Stimulated activated CD4-positive, alpha-beta T cell treated with anti-CD3 and anti-CD28 coated beads, Interleukin-4, amount 100 ng/mL, for 4 hours (primary cell): Measurements from ENCODE around the gene HOXA1.

Experiments used
- DNase-seq, 2 experiments: peaks; one replicate each; pipeline ENCODE4 v3.0.0-alpha.2; 2020

HOXA1 gene

DNA sequence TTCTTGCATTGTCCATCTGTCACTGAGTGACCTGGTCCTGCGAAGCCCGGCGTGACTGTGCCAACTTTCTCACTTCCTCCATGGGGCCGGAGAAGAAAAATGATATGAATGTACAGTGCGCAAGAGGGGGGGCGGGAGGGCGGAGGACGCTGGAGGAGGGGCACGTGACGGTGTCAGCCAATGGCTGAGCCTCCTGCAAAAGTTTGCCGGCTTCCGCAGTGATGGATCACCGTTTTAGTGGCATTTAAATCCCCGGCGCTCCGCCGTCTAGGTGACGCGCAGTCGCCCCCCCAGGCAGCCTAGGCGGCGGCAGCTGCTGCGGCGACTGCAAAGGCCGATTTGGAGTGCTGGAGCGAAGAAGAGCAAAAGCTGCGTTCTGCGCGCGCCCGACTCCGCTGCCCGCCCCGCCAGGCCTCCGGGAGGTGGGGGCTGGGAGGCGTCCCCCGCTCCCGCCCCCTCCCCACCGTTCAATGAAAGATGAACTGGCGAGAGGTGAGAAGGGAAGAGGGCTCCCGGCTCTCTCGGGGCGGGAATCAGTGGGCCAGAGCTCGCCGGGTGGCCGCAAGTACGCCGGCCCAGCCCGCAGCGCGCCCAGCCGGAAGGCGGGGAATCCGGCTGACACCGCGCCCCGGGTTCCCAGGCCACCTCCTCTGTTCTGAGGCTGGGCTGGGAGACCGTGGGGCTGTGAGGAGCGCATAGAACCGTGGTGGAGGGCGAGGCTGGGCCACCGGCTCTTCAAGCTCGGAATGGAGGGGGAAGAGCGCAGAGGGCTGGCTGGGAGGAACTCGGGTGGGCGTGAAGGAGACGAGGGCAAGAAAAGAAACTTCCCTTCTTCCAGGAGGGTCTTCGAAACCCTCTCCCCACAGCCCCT is at the start of gene HOXA1:
Gene HOXA1 (minus strand): TSS at position 104 of the 871 bp plus-strand sequence. CDS start 88 bp downstream, at position 16.
- peak; percentile 63 to 75 for DNase-seq

DNA sequence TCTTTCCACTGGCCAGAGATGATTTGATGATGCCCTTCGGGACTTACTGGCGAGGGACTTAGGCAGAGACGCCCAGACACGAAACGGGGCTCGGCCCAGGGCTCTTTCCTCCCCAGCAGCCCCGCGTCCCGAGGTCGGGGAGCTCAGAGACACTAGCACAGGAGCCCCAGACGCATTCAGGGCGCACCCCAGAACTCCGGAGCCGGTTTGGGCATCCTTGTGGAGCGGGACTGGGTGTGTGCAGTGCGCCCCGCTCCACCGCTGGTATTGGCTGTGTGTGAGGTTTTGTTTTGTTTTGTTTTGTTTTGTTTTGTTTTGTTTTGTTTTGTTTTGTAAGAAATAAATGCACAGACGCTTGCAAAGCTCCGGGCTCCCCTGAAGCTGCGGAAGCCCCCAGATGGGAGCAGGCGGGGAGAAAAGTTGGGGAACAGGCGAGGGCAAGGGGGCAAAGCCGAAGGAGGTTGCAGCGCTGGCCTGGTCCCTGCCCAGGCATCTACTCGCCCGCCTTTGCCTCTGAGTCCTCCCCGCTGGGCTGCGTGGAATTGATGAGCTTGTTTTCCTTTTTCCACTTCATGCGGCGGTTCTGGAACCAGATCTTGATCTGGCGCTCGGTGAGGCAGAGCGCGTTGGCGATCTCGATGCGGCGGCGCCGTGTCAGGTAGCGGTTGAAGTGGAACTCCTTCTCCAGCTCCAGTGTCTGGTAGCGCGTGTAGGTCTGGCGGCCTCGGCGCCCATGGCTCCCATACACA is 49.5 kb upstream of the HOXA1 start:
- no peak for DNase-seq

DNA sequence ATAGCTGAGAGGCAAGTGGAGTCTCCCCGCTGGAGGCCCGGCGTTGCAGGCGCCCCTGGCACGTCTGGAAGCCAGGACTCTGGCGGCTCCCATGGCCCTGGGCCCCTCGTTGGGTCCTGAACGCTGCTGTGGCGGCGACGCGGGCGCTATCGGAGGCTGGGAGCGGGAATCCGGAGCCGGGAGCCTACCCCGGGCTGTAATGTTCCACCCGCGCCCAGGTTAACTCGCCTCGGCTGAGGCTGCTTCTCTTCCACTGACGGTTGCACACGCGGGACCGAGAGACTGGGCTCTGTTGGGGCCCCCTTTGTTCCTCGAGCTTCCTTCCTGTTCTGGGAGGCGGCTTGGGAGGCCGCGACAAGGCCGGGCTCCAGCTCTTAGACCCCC is 49.0 kb upstream of the HOXA1 start:
- no peak for DNase-seq

DNA sequence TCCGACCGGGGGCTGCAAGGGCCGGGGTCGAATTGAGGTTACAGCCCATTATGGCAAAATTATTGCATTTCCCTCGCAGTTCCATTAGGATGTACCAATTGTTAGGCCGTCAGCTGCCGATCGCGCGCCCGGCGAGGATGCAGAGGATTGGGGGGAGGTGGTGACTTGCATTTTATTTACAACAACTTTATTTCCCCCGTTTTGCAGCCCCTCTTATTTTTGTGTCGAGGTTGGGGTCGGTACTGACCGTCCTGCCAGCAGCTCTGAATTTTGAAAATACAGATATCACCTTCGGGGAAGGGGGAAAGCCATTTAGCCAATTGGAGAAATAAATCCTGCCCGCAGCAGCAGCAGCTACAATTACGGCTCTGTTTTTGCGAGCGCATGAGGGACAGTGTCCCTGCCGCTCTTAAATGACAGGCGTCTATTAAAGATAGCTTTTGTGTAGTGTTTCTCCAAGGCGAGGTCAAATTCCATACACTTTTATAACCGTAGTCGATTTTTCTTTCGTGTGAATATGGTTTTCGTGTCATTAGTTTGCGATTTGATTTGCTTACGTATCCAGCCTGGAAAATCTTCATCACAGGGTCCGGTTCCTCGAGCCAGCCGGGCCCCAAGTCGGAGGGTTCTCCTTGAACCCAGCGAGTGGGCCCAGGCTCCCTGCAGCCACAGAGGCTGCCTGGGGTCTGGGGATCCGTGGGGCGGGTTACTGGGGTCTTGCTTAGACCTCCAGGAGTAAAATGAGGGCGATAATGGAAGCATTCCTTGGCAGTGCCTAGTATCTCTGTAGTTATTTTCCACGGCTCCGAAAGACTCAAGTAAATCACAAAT is 48.4 kb upstream of the HOXA1 start:
- no peak for DNase-seq

DNA sequence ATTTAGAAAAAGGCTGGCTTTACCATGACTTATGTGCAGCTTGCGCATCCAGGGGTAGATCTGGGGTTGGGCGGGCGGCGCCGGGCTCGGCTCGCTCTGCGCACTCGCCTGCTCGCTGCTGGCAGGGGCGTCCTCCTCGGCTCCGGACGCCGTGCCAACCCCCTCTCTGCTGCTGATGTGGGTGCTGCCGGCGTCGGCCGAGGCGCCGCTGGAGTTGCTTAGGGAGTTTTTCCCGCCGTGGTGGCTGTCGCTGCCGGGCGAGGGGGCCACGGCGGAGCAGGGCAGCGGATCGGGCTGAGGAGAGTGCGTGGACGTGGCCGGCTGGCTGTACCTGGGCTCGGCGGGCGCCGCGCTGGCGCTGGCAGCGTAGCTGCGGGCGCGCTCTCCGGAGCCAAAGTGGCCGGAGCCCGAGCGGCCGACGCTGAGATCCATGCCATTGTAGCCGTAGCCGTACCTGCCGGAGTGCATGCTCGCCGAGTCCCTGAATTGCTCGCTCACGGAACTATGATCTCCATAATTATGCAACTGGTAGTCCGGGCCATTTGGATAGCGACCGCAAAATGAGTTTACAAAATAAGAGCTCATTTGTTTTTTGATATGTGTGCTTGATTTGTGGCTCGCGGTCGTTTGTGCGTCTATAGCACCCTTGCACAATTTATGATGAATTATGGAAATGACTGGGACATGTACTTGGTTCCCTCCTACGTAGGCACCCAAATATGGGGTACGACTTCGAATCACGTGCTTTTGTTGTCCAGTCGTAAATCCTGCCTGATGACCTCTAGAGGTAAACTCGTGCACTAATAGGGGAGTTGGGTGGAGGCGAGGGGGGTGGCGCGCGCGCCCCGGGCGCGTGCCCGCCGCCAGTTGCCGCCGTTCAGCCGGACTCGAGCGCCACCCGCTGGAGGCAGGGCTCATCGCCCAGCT is 47.5 kb upstream of the HOXA1 start, which contains the start of gene HOXA5:
Gene HOXA5 (minus strand): TSS at position 659 of the 927 bp plus-strand sequence. CDS start 74 bp downstream, at position 585.
- no peak for DNase-seq

DNA sequence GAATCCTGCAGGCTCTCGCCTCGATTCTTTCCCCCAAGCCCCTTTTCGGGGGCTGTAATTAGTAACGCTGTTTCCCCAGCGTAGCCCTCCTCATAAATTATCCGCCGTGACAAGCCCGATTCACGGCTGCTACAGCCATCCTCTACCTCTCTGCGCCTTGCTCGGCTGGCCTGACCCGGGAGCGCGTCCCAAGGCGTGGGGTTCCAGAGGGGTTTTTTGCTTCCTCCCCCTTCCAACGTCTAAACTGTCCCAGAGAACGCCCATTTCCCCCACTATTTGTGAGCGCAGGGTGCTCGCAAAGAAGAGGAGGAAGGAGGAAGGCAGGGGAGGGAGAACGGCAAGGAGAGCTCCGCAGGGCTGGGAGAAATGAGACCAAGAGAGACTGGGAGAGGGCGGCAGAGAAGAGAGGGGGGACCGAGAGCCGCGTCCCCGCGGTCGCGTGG is 46.8 kb upstream of the HOXA1 start:
- no peak for DNase-seq

DNA sequence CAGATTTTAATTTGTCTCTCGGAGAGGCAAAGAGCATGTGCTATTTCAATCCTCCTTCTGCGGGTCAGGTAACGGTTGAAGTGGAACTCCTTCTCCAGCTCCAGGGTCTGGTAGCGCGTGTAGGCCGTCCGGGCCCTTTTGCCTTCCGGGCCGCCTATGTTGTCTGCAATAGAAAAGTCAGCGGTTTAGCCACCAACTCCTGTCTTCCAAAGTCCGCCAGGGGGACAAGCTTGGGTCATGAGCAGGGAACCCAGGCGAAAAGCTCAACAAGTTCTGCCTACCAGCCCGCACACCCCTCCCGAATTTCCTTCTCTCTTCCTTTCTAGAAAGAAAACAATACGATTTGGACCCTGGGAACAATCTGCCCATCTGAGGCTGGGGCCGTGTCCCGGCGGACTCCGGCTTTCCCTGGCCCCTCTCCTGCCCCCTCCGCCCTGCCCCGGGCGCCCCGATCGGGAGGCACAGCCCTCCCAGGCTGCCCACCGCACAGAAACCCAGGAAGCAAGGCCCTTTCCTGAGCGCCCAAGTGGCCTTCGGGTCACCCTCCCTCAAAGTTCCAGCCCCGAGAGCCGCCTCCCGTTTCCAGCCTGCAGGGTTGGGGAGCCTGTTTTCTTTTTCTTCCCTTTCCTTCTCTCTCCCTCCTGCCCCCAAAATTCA is 46.3 kb upstream of the HOXA1 start:
- no peak for DNase-seq

DNA sequence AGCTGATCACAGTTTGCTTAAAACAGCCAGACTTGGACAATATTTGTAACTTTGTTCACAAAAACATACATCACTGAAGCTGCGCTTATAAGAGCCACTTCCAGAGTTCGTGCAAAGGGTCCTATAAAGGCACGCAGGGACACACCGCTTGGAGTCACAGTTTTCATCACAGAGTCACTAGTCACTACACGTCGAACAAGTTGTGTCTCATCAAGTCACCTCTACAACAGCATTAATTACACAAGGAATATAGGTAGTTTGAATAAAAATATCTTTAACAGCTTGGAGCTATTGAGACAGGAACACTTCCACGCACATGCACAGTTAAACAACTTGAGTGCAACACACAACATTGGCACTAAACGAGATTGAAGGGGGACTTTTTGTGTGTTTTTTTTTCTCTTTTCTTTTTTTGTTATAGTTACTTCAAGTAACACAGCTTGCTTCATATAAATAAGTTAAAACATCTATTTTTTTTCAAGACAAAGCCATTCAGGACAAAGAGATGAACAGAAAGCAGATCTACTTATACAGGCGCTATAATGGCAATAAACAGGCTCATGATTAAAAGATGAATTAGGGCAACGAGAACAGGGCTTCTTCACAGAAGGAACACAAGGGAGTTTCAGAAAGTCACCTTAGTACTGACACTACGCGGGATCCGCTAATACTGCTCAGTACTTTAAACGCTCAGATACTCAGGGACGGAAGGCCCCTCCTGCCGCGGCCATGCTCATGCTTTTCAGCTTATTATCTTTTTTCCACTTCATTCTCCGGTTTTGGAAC is 45.5 kb upstream of the HOXA1 start:
- no peak for DNase-seq

DNA sequence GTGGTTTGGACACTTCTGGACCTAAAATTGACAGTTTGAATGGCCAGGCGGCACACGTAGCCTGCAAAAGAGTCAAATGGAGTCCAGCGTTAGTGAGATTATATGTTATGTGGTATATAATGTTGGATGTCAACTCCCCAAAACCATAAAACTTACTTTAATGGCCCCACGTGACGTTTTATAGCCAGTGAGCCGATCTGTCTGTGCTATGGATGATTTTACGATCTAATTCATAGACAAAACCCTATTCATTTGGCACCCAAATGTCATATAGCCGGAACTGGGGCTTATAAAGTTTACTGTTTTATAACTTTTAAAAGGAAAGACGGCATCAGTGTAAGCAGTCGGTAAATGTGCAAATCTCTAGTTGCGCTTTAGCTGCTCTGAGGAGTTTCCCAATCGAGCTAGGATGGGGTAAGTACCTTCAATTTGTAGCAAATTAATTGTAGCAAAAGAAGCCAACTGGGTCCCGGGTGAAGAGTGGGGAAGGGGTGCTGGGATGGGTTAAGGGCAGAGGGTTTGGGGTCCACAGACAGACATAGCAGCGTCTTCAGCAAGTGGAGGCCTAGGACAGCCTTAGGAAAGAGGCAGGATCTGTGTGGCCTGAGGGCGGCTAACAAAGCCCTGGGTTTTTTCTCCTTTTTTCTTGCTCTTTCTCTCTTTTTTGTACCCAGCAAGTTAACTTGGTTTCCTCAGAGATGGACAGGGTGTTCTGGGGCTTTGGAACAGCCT is 44.5 kb upstream of the HOXA1 start:
- no peak for DNase-seq

DNA sequence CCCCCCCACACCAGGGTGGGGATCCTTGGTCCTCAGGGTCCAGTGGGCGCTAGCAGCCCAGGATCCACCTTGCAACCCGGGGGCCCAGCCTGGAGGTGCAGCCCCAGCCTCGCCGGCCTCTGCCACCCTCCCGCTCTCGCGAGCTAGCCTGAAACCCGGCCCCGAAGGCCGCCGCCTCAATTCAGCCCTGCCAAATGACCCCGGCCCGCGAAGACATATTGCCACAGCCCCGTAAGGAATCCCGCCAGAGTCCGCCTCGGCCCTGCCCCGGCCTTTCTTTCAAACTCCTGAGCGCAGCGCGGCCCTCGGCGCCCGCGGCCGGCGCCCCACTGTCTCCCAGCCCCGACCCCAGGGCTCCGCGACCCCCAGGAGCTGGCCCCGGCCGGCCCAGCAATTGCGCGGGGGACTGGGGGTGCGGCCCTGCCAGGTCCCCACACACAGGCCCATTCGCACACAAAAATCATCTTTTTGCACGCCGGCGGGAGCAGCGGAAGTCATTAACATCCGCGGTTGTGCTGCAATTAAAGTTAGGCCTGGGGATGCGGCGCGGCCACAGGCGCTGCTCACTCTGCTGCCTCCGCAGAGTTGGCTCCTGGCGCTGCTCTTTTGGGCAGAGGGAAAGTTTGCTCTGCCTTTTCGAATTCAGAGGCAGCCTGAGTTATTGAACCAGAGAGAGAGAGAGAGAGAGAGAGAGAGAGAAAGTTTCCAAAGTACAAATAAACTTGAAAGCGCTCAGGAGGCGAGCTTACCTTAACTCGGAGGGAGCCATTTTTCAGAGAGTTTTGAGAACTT is 43.7 kb upstream of the HOXA1 start:
- no peak for DNase-seq

DNA sequence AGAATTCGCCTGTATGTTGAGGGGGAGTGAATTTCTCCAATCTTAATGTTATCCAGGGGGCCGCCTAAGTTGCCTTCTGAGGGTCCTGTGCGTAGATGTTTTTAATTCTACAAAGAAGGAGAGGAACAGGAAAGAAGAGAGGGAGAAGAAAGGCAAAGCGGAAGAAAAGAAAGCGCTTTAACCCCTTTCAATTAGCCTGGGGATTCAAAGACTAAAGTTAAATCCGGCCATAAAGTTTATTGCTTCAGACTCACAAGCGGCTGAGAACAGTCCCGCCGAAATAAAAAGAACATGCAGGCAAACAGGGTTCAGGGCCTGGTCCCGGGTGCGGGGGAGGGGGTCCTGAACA is 43.2 kb upstream of the HOXA1 start:
- DNase-seq, result no peak

DNA sequence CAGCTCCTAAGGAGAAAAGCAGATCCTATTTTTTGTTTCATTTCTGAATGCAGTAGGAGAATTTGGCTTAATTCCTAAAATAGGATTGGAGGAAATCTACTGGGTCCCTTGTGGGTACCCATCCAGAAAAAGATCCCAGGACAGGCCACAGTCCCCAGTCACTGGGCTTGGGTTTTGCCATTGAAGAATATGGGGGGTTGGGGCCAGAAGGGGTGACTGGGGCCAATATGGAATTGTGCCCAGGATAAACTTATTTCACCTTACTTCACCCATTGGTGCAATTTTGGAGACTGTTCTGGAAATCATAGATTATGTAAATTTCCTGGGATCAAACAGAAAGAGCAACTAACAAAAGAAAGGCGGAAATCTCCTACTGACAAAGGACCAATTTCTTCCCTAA is 42.7 kb upstream of the HOXA1 start:
- DNase-seq, result no peak

DNA sequence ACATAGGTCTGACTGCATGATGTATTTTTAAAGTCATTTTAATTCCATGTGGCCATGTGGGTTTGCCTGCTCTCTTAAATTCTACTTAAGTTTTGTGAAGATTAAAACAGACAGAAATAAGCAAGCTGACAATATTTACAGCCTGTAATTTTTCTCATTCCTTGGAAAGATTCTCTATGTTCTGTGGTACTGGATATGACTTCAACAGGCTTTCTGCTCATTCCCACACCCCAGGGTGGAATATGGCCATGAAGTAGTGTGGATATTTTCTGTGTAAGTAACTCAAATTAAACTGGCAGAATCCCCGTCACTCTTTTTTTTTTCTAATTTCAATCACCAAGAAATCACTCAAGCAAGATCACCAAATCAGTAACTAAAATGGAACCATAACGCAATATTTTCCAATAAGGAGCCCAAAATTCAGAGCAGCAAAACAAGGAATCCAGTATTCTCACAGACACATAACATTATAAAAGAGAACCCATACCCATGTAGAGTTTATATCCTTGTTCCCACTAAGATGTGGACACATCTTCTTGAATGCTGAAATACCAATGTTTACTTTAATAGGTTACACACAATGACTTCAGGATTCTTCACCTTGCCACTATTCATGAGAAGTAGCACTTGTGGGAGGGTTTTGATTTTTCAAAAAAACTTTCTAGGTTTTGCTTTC is 42.0 kb upstream of the HOXA1 start:
- no peak for DNase-seq

DNA sequence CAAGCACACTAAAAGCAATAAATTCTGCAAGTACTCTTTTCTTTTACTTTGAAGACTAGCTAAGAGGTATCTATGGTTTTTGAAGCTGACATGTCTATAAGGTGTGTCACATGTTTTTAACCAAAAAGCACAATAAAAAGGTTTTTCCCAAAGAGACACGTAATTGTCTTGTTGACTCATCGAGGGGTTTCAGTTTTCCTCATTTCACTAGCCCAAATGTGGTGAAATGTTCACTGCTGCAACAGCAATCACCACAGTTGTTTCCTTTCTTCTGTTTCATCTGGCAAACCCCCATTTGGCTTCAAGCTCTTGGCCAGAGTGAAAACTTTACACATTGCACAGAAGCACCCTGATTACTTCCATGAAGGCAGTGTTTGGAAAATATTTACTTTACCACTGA is 38.6 kb upstream of the HOXA1 start:
- no peak for DNase-seq

DNA sequence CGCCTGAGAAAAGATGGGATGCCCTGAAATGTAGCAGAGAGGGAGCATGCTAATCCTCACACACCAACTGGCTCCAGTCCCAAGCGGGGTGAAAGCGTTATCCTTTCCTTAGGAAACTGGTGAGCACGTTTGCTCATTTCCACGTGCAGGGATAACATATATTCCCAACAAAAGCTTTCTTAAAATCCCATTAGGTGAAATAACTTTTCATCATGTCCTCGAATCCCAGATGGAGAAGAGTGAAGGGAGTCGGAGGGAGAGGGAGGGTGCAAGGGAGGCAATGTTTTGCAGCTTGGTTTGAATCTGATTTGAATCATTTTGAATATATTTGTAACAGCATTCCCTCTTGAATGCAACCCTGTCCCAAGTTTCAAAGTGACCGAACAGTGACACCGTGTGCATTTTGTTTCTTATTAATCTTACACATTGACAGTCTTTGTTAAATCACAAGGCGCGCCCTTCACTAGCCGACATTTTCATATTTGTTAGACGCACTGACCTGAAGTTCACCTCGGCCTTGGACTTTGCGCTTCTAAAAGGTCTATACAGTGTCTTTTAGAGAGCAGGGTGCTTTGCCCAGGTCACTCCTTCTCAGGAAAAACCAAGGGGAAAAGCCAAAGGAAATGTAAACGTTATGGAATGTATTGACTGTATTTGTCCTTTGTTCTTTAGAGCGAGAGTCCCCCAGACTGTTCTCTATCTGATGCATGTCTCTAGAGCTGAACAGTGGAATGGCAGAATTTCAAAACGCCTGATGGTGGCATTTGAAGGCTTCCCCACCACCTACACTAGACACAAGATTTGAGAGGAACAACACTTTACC is 37.8 kb upstream of the HOXA1 start:
- DNase-seq, result no peak

DNA sequence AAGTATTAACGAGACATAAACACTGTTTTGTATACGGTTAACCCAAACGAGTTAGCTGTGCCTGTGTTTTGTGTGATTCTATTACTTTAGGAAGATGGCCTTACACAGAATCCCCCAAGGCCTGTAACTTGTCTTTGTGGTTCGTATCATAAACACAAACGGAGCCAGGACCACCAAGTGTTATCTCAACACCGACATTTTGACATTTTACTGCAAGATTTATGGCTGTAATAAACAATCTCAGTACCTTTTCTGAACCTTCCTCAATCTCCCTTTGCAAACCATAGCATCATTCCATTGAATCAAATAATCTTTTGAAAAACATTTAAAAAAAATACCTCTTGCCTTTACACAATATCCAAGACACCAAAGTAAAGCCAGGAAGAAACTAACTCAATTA is 37.2 kb upstream of the HOXA1 start:
- no peak for DNase-seq

DNA sequence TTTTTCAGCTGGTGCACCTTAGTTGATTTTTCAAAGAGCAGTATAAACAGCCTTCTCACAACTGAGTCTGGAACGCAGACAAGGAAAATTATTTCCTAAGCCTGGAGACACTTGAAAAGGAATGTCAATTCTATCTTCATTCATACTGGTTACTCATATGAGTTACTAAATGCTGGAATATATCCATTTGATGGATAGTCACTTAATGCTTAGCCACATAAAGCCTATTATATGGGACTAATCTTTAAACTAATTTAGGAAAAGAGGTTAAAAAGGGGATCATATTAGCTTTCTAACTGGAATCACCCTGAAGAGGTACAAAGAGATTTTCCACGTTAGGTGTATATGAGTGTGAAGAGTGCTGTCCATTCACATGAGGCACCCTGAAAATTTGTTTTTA is 36.4 kb upstream of the HOXA1 start:
- DNase-seq, result no peak

DNA sequence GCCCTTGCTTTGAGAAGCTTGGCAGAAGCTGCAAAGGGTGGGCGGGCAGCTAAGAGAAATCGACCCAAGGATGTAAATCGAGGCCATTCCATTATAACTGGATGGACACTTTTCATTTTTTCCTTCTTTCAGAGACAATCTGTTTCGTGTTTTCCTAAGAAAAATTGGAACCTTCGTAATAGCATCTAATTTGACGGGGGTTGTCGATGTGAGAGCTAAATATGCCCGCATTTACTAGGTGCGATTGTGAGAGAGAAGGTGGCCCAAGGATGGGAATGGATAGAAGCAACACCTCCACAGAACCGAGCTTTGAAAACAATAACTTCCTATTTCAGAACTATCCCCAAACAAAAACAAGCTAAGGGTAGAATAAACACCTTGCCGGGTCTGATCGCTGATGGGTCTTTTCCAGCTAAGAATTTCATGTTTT is 35.6 kb upstream of the HOXA1 start:
- DNase-seq, result no peak
